ENCODE measurements around the gene ST6GALNAC6.

Gene ST6GALNAC6

DNA sequence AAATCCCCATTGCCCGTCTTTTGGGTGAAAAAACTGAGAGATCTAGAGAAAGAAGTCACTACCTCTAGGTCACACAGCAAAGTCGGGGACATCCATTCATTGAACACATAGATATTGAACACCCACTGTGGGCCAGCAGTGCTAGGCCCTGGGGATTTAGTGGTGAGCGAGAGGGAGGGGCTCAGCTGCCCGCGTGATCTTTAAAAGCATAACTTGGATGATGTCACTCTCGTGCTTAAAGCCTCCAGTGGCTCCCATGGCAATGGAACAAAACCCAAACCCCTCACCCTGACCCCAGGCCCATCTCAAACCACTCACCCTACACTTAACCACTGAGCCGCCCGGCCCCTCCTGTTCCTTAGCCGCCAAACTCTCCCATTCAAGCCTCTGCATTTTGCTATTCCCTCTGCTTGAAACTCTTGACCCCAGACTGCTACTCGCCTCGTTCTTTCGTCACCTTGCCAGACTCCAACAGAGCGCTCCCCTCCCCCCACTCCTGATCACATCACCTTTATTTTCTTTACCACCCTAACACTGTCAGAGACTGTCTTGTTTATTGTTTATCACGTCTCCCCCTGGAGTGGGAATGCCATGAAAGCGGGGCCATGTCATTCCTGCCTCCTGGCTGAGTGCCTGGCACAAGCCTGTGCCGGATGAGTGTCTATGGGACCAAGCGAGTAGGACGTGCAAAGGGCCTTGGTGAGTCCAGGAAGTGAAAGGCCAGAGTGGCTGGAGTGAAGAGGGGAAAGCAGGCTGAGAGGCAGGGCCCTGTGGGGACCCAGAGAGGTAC, 31.9 kb upstream of the ST6GALNAC6 start:
- no peak for DNase-seq

DNA sequence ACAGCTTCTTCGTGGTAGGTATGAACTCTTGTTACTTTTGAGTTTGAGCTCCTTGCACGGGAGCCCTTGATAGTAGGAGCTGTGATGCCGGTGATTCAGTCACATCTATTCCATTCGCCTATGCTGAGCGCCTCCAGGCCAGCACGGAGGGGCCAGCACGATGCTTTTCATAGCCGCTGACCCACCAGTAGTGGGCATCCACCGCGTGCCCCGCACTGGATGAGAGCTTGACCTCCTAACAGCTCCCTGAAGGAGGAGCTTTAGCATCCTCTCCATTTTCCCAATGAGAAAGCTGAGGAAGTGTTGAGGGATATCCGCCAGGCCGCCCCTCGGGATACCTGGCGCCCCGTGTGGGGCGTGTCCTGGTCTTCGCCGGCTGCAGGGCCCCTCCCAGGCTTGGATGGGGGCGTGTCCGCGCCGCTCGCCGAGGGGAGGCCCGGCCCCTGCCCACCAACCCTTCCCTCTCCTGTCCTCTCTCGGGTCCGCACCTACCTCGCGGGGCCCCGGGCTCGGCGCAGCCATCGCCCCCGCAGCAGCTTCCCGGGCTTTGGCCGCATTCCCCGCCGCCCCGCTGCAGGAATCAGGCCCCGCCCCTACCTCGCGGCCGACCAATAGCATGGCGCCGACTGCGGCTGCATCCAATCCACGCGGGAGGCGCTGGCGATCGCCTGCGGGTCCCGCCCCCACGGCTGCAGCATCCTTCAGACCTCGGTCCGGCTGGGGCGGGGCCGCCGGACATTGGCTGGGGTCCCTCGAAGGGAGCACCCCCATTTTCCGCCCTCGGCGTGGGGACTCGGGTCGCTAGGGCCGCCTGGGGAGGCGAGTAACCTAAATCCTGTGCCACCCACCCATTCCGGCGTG, 31.1 kb upstream of the ST6GALNAC6 start, which contains the start of gene PIP5KL1:
PIP5KL1 (minus strand) TSS at position 547 of the 861 bp plus-strand sequence; CDS start at position 522, 25 bp downstream.
- DNase-seq: peak; percentile 88

- no peak for DNase-seq
Measured at GRCh38 chr9:127929625-127929979, 30.2 kb upstream of the ST6GALNAC6 start.

- DNase-seq: no peak
Measured at GRCh38 chr9:127928676-127929624, 29.5 kb upstream of the ST6GALNAC6 start.

- DNase-seq: no peak
Measured at GRCh38 chr9:127927988-127928675, 28.7 kb upstream of the ST6GALNAC6 start.

DNA sequence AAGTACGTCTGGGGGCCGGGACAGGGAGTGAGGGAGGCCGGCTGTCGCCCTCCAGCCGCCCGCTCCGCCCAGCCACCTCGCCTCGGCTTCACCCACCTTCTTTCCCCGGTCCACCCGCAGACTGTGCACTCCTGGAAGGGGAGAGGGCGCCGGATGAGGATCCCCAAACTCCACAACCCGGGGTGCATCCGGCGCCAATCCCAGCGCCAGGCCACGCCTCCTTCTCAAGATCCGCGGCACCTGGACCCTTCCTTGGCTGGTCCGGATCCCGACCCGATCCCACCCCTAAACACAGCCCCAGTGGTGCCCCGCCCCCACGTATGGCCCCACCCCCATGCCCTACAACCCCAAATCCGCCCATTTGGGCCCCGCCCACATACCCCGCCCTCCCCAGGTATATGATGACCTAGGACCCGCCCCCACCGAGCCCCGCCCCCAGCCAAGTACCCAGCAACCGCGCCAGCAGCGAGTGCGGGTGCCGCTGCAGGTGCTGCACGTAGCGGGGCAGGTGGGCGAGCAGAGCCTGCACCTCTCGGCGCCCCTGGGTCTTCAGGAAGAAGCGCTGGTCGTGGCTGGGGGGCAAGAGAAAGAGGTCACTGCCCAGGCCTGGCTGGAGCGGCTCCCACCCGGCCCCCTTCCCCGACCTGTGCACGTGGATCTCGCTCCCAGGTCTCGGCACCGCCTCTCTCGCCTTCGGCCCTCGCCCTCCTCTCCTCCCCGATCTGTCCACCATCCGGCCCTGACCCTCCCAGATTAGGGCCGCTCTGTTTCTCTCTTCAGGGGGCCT, 28.0 kb upstream of the ST6GALNAC6 start:
- peak; percentile 79 for DNase-seq

- DNase-seq: peak; percentile 66
Measured at GRCh38 chr9:127926906-127927200, 27.4 kb upstream of the ST6GALNAC6 start.

GRCh38 chr9:127925959-127926905, 26.8 kb upstream of the ST6GALNAC6 start:
- no peak for DNase-seq

DNA sequence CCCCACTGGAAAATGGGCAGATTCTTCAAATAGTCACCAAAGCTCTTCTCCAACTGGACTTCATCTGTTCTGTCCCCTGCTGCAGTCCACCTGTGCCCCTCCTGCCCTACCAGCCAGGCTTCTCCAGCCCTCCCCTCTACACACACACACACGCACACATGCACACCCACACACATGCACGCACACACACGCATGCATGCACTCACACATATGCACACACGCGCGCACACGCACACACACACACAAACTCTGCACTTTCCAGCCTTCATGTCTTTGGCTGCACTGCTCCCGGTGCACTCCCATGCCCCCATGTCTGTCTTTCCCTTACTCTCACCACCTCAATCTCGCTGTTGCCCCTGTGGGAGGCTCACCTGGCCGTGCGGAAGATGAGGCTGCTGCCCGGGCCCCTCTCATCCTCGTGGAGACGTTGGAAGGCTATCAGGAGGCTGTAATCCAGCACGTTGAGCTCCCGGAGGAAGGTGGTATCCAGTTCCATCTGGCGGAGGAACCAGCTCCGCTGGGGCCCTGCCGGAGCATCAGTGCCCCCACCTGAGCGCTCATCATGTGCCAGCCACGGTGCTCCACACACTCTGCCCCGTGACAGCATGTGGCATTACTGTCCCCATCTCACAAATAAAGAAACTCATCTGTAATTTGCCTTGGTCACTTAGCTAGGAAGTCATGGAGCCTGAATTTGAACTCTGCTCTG, 25.5 kb upstream of the ST6GALNAC6 start:
- DNase-seq: no peak

DNA sequence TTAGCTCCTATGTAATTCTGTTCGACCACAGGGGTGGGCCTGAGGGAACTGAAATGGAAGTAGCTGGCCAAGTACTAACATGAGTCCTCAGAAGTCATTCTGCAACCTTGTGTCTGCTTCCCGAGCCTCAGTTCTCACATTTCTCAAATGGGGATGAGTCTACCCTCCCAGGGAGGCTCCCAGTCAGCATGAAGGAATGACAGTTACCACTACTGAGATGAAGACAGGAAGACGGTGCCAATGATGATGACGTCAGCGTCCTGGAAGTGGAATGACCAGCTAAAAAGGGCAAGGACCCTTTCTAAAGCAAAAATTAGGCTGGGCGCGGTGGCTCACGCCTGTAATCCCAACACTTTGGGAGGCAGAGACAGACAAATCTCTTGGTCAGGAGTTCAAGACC, 24.4 kb upstream of the ST6GALNAC6 start:
- DNase-seq: no peak

DNA sequence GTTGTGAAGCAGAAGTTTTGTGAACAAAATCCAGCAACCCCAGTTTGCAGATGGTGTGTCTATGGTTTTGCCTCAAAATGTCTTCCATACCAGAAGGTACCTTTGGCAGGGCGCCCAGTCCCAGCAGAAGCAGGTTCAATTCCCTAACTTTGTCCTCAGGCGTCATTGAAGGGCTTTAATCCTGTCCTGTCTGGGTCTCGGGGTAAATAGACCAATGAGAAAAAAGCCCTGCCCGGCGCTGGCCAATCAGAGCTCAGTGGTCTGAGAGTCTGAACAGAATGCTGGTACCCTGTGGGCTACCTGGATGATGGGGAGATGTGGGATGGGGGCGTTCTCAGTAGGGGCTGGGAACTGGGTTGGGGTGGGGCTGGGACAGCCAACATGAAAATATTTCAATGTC, 23.6 kb upstream of the ST6GALNAC6 start:
- no peak for DNase-seq

- DNase-seq: peak; percentile 95
Measured at GRCh38 chr9:127921557-127922120, 22.2 kb upstream of the ST6GALNAC6 start.

GRCh38 chr9:127920794-127921193, 21.4 kb upstream of the ST6GALNAC6 start:
- no peak for DNase-seq

DNA sequence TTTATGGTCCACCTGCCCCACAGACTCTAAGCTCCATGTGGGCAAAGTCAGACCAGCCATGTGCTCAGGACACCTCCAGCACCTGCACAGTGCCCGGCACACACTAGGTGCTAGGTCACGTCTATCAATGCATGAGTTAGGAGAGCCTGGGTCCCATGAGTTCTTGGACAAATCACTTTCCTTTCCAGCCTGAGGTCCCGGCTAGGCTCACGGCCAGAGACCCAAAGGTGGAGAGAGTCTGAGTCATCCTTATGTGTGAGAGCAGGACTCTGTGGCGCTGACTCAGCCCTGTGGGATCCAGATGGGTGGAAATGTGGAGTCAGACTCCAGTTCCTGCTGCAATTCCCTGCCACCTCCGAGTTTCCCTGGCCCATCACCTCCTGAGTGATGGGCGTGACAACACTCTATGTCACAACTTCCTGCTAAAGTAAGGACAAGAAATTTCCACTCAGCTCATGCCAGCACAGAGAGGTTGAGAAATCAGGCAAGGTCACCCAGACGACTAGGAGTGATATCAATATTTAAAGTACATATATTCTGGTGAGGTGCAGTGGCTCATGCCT, 19.9 kb upstream of the ST6GALNAC6 start:
- no peak for DNase-seq

DNA sequence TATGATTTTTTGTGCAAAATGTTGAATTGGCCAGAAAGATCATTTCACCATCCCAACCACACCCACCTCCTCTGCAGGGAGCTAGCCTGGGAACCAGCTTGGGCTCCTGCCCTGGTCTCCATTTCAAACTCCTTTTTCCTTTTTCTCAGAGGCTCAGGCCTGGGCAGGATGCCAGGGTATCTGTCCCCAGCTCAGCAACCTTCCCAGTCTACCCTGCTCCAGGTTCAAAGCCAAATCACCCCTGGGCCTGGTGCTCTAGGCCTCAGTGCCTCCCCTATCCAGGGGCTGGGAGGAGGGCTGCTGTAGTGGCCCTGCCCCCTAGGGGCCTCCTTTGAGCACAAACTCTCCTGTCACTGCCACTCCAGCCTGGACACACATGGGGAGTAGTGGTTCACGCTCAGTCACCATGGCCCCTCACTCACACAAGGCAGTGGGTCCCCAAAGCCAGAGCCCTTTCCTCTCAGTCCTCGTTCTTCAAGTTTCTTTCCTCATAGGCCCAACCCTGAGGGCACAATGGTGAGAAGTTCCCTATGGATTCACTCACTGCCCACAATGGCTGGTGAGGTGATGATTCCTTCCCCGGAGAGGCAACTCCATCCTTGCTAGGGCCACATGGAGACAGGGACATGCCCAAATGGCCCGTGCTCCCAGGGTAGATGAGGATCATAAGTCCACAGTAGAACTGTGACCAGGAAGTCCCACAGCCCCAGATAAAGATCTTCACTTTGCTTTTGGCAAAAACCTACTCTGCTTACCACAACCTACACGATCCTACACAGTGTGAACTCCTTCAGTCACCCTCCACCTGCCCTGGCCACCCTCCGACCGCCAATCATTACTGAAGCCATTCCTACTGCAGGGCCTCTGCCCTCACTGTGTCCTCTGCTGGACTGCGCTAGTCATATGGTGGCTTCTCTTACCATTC, 19.0 kb upstream of the ST6GALNAC6 start:
- DNase-seq: no peak

GRCh38 chr9:127917603-127918002, 18.2 kb upstream of the ST6GALNAC6 start:
- peak; percentile 71 for DNase-seq

- peak; percentile 99 for DNase-seq
Measured at GRCh38 chr9:127916720-127917581, 17.5 kb upstream of the ST6GALNAC6 start, which contains the start of gene ST6GALNAC4. ST6GALNAC4 (minus strand) TSS chr9:127917041; CDS start chr9:127916419, 622 bp downstream.

Data from activated CD8-positive, alpha-beta memory T cell treated with anti-CD3 and anti-CD28 coated beads for 24 hours (primary cell).